K562 (cell line): Measurements from ENCODE around the gene PRRT1. TPM values are rescaled to one million over a fixed set of nuclear protein-coding genes. Genes with fewer than 3 reads are reported as not detected.
"Not testable (repeated sequence)": the region's sequence is repeated elsewhere in the genome, so short reads cannot be mapped to it uniquely, and the experiment has no call there.

Experiments
- ATAC-seq: fragments of 200-7000 bp; cut with Tn5 transposase; 3 replicates; pipeline ENCODE4 v1.9.1; 2020; ENCODE audit warnings: moderate library complexity
- BruUV-seq: library from RNA; stranded (reverse); fragments of 400-500 nt; replicated peaks from 2 replicates; lab custom pipeline; 2021; lab: Mats Ljungman, UMichigan
- CTCF ChIA-PET: fragments of 300-600 bp; formaldehyde crosslinking; extraction: SDS; loops from one replicate; lab custom pipeline; 2021; ENCODE audit warnings: low intra/inter-chr PET ratio; lab: Yijun Ruan, JAX
- POLR2A ChIA-PET: fragments of 300-600, 350-650 bp; sonication (Branson Sonifier 250); formaldehyde crosslinking; extraction: SDS; loops from one replicate; lab custom pipeline; 2021; ENCODE audit warnings: antibody characterized with exemption, inconsistent platforms; lab: Yijun Ruan, JAX
- DNase-seq, 4 experiments: peaks; one replicate each; pipeline versions ENCODE4 v3.0.0 to v3.0.0-alpha.2; 2011 to 2018; ENCODE audit warnings: low spot score in 3 of 4, mixed read lengths in 3 of 4; ENCODE audit errors: extremely low read depth in 1 of 4
- FAIRE-seq: peaks from 2 replicates; lab custom pipeline; 2011; peaks lifted over from hg19 to GRCh38; lab: Jason Lieb, UNC
- H2AFZ ChIP-seq: 2 replicates; pipeline ENCODE4 v1.6.0; 2011; ENCODE audit warnings: low read depth, low read length, control low read depth, inconsistent platforms
- H3K27ac ChIP-seq: fragments of 200-600 bp; 3 replicates; pipeline ENCODE4 v1.8.0; 2011; ENCODE audit warnings: low read depth, mild to moderate bottlenecking, control low read depth, inconsistent platforms, low read length, moderate library complexity, mixed read lengths; ENCODE audit errors: extremely low read depth
- H3K27me3 ChIP-seq, 2 experiments: fragments of 300-600 bp in 1 of 2; 2 replicates in 1 of 2; 3 replicates in 1 of 2; pipeline versions ENCODE4 v1.6.0 to v1.8.0; 2011; ENCODE audit warnings: inconsistent platforms in 2 of 2, low read length in 2 of 2, mild to moderate bottlenecking in 1 of 2, mixed read lengths in 1 of 2, moderate library complexity in 1 of 2; ENCODE audit not compliant: control insufficient read depth in 2 of 2, insufficient read depth in 2 of 2
- H3K36me3 ChIP-seq: fragments of 300-600 bp; 3 replicates; pipeline ENCODE4 v1.8.0; 2011; ENCODE audit warnings: mild to moderate bottlenecking, low read length, inconsistent platforms; ENCODE audit not compliant: control insufficient read depth, insufficient read depth
- H3K4me1 ChIP-seq, 2 experiments: fragments of 200-600 bp in 1 of 2; replicated peaks in 1 of 2; 2 replicates in 1 of 2; 3 replicates in 1 of 2; pipeline versions ENCODE4 v1.5.1 to v1.8.0; 2011; ENCODE audit warnings: inconsistent platforms in 2 of 2, low read length in 2 of 2, mild to moderate bottlenecking in 1 of 2, mixed read lengths in 1 of 2, moderate library complexity in 1 of 2; ENCODE audit not compliant: control insufficient read depth in 2 of 2, insufficient read depth in 2 of 2
- H3K4me2 ChIP-seq: 2 replicates; pipeline ENCODE4 v1.6.1; 2011; ENCODE audit warnings: low read length, control low read depth, inconsistent platforms, mixed read lengths; ENCODE audit not compliant: insufficient read depth
- H3K4me3 ChIP-seq: fragments of 200-600 bp; sonication (generic), shearing (Covaris generic); 2 replicates; pipeline ENCODE4 v1.5.1; 2016; ENCODE audit warnings: control low read depth, inconsistent platforms
- H3K79me2 ChIP-seq: fragments of 200-600 bp; 3 replicates; pipeline ENCODE4 v1.8.0; 2011; ENCODE audit warnings: low read length, inconsistent platforms; ENCODE audit not compliant: control insufficient read depth, insufficient read depth
- H3K9ac ChIP-seq, 2 experiments: 2 replicates each; pipeline versions ENCODE4 v1.6.0 to v1.6.1; 2011; ENCODE audit warnings: low read depth in 2 of 2, low read length in 2 of 2, control low read depth in 1 of 2, inconsistent platforms in 1 of 2, mild to moderate bottlenecking in 1 of 2, mixed read lengths in 1 of 2; ENCODE audit not compliant: insufficient read depth in 1 of 2
- H3K9me1 ChIP-seq: one replicate; pipeline ENCODE4 v1.6.0; 2011; ENCODE audit warnings: inconsistent platforms, mild to moderate bottlenecking, low read length, moderate library complexity; ENCODE audit not compliant: control insufficient read depth, insufficient read depth
- H3K9me3 ChIP-seq: replicated peaks from 2 replicates; pipeline ENCODE4 v1.5.1; 2011; ENCODE audit warnings: low read depth, low read length, inconsistent platforms; ENCODE audit not compliant: control insufficient read depth, insufficient read depth
- H4K20me1 ChIP-seq: replicated peaks from 2 replicates; pipeline ENCODE4 v1.6.1; 2011; ENCODE audit warnings: low read length, inconsistent platforms, mixed read lengths; ENCODE audit not compliant: control insufficient read depth, insufficient read depth
- JUN ChIP-seq, 2 experiments: sonication (generic) in 1 of 2; formaldehyde crosslinking in 1 of 2; IDR thresholded peaks; 2 replicates each; pipeline versions ENCODE4 v1.6.1 to v1.8.0; 2012 to 2022; ENCODE audit warnings: borderline replicate concordance in 2 of 2, mild to moderate bottlenecking in 2 of 2, improper control_type of control experiment in 1 of 2, low read depth in 1 of 2, low read length in 1 of 2, missing genetic modification reagents in 1 of 2
- JUND ChIP-seq, 2 experiments: IDR thresholded peaks; 2 replicates in 1 of 2; 3 replicates in 1 of 2; pipeline ENCODE4 v1.6.1; 2011; ENCODE audit warnings: borderline replicate concordance in 2 of 2, low read depth in 2 of 2, low read length in 2 of 2, improper control_type of control experiment in 1 of 2, missing biosample characterization in 1 of 2, missing genetic modification characterization in 1 of 2, missing genetic modification reagents in 1 of 2
- SP1 ChIP-seq: sonication (generic); formaldehyde crosslinking; IDR thresholded peaks from 2 replicates; pipeline ENCODE4 v1.8.1; 2022; ENCODE audit warnings: mild to moderate bottlenecking, missing genetic modification reagents
- ZSCAN32 ChIP-seq: fragments of 450-650 bp; formaldehyde crosslinking; IDR thresholded peaks from 2 replicates; pipeline ENCODE4 v1.4.0; 2020; ENCODE audit warnings: mild to moderate bottlenecking, moderate library complexity
- WGBS: fragments of 100-300 bp; shearing (Covaris generic); methylation state at CpG from one replicate; pipeline ENCODE4 v1.1.6; 2016; ENCODE audit warnings: low coverage, mixed read lengths; ENCODE audit not compliant: insufficient coverage; ENCODE audit errors: missing lambda C conversion rate; 5-methylcytosine and 5-hydroxymethylcytosine counted together
- in situ Hi-C: fragments of 300-500 bp; cut with MboI; formaldehyde crosslinking; loops from 4 replicates; pipeline ENCODE4 v1.15.0; 2018; ENCODE audit warnings: inconsistent platforms, mixed read lengths
- intact Hi-C: fragments of 100-400 bp; cut with micrococcal nuclease; formaldehyde crosslinking; loops from 2 replicates; pipeline ENCODE4 v1.14.2; 2022
- polyA plus RNA-seq, 8 experiments: library from polyadenylated mRNA; depleted of rRNA in 4 of 8; stranded (reverse) in 5 of 8; unstranded in 3 of 8; fragments of >200 nt; fragmentation: Nextera tagmentation in 2 of 8; fragmentation: Illumina TruSeq in 1 of 8; extraction: Ambion mirVana in 2 of 8; extraction: Trizol in 1 of 8; gene quantifications; 2 replicates each; pipeline versions ENCODE4 v1.2.1 to v1.2.3, GENCODE V29; 2011 to 2014; ENCODE audit warnings: inconsistent platforms in 1 of 8, missing spikeins in 1 of 8
- total RNA-seq, 7 experiments: library from RNA; depleted of rRNA in 6 of 7; stranded (reverse); fragments of >200 nt in 6 of 7; fragmentation: Illumina TruSeq in 2 of 7; extraction: Trizol in 2 of 7; gene quantifications; 2 replicates each; pipeline versions ENCODE4 v1.2.1 to v1.2.3, GENCODE V29; 2011 to 2021; ENCODE audit warnings: low replicate concordance in 1 of 7
- TF ChIP-seq, protein P1 (sequence below), 2 experiments: fragments of 450-650 bp; IDR thresholded peaks; 2 replicates each; pipeline ENCODE4 v1.6.1; 2018; ENCODE audit warnings: mild to moderate bottlenecking in 2 of 2, low read depth in 1 of 2; ENCODE audit not compliant: partially characterized antibody in 2 of 2
- TF ChIP-seq, protein P2 (sequence below): fragments of 450-650 bp; formaldehyde crosslinking; IDR thresholded peaks from 2 replicates; pipeline ENCODE4 v1.4.0; 2022; ENCODE audit warnings: missing genetic modification characterization
- TF ChIP-seq, protein P3 (sequence below): fragments of 450-650 bp; formaldehyde crosslinking; IDR thresholded peaks from 2 replicates; pipeline ENCODE4 v1.4.0; 2022; ENCODE audit warnings: mild to moderate bottlenecking, moderate library complexity

The PRRT1 gene
- total and polyA plus RNA-seq, 9 of the 15 experiments (the other 6 are each of a cell fraction or from before 2014, with no cell fraction given) = 0.14 to 3.5 (median 0.41) TPM

DNA sequence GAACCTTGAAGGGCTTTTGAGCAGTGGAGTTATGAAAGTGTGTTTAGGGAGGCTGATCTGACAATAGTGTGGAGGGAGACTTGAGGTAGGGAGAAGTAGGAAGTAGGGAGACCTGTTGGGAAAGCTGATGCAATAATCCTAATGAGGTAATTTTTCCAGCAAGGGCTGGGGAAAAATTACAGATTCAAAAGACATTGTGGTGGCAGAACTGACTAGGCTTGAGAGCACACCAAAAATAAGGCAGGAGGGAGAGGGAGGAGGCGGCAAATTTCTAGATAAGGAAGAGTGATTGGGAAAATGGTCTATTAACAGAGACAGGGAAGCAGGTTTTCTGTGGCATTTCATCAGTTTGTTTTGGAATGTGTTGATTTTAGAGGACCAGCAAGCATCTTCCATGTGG is 5.5 kb downstream of the PRRT1 start (continued):
- peak; percentile 38; the same call in 1 of the 2 replicates for TF ChIP-seq JUND (IDR thresholded peaks at IDR 0.05; ENCODE audit: borderline replicate concordance, low read depth, low read length)
- TF ChIP-seq JUND (tag; IDR thresholded peaks at IDR 0.05; ENCODE audit: borderline replicate concordance, low read depth, low read length) = no peak; the same call in 2 of the 3 replicates
- TF ChIP-seq, protein P1, sequence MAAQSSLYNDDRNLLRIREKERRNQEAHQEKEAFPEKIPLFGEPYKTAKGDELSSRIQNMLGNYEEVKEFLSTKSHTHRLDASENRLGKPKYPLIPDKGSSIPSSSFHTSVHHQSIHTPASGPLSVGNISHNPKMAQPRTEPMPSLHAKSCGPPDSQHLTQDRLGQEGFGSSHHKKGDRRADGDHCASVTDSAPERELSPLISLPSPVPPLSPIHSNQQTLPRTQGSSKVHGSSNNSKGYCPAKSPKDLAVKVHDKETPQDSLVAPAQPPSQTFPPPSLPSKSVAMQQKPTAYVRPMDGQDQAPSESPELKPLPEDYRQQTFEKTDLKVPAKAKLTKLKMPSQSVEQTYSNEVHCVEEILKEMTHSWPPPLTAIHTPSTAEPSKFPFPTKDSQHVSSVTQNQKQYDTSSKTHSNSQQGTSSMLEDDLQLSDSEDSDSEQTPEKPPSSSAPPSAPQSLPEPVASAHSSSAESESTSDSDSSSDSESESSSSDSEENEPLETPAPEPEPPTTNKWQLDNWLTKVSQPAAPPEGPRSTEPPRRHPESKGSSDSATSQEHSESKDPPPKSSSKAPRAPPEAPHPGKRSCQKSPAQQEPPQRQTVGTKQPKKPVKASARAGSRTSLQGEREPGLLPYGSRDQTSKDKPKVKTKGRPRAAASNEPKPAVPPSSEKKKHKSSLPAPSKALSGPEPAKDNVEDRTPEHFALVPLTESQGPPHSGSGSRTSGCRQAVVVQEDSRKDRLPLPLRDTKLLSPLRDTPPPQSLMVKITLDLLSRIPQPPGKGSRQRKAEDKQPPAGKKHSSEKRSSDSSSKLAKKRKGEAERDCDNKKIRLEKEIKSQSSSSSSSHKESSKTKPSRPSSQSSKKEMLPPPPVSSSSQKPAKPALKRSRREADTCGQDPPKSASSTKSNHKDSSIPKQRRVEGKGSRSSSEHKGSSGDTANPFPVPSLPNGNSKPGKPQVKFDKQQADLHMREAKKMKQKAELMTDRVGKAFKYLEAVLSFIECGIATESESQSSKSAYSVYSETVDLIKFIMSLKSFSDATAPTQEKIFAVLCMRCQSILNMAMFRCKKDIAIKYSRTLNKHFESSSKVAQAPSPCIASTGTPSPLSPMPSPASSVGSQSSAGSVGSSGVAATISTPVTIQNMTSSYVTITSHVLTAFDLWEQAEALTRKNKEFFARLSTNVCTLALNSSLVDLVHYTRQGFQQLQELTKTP (IDR thresholded peaks at IDR 0.05; ENCODE audit: low read depth in 1 of 2, partially characterized antibody in 2 of 2) = peak in 1 of 2 experiments; percentile 11
- TF ChIP-seq ZSCAN32 (CRISPR knock-in tag) = peak; percentile 86
- TF ChIP-seq, protein P2, sequence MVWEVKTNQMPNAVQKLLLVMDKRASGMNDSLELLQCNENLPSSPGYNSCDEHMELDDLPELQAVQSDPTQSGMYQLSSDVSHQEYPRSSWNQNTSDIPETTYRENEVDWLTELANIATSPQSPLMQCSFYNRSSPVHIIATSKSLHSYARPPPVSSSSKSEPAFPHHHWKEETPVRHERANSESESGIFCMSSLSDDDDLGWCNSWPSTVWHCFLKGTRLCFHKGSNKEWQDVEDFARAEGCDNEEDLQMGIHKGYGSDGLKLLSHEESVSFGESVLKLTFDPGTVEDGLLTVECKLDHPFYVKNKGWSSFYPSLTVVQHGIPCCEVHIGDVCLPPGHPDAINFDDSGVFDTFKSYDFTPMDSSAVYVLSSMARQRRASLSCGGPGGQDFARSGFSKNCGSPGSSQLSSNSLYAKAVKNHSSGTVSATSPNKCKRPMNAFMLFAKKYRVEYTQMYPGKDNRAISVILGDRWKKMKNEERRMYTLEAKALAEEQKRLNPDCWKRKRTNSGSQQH = no peak
- no peak for TF ChIP-seq SP1 (CRISPR knock-in tag)
- 0 out of 2 replicates have a peak, but pooled peaks have one; percentile 38 for TF ChIP-seq JUN (IDR thresholded peaks at IDR 0.05; ENCODE audit: borderline replicate concordance, low read depth, low read length)
- no peak for TF ChIP-seq JUN (CRISPR knock-in tag; IDR thresholded peaks at IDR 0.05; ENCODE audit: borderline replicate concordance)
- TF ChIP-seq, protein P3, sequence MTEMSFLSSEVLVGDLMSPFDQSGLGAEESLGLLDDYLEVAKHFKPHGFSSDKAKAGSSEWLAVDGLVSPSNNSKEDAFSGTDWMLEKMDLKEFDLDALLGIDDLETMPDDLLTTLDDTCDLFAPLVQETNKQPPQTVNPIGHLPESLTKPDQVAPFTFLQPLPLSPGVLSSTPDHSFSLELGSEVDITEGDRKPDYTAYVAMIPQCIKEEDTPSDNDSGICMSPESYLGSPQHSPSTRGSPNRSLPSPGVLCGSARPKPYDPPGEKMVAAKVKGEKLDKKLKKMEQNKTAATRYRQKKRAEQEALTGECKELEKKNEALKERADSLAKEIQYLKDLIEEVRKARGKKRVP = peak; percentile 72

DNA sequence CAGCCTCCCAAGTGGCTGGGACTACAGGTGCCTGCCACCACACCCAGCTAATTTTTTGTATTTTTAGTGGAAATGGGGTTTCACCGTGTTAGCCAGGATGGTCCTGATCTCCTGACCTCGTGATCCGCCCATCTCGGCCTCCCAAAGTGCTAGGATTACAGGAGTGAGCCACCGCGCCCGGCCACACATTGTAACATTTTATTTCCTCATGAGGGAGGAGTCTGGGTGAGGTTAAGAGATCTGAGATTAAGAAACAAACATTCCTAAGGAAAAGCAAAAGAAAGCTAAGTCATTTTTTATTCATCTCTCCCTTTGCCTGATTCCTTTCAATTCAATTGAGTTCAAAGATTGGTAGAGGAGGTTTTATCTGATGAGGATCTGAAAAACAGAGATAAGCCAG is 7.5 kb downstream of the PRRT1 start:
- H3K9me1 ChIP-seq, ATAC-seq, H3K9ac ChIP-seq, H3K27me3 ChIP-seq, DNase-seq, H3K9me3 ChIP-seq, FAIRE-seq, BruUV-seq, intact Hi-C loops, H3K36me3 ChIP-seq, H3K27ac ChIP-seq, H2AFZ ChIP-seq, H4K20me1 ChIP-seq, H3K4me3 ChIP-seq, in situ Hi-C loops, H3K4me2 ChIP-seq, CTCF ChIA-PET, H3K79me2 ChIP-seq: not testable (repeated sequence)
- peaks cover 11 to 18% of the 10 kb centered on the region in 2 experiments for H3K4me1 ChIP-seq
- POLR2A ChIA-PET = interaction anchor here (0.7 to 4.2 kb wide), 4 partner anchors 9 to 32 kb away, joined by 3 to 13 read pairs (median 6); partner anchors contain the start of gene EGFL8
- 19% methylated on average over 7 of the region's 7 CpGs for WGBS
